Neural crest cell (in vitro differentiated cells): ENCODE measurements around the gene FGD3. TPM values are rescaled to one million over a fixed set of nuclear protein-coding genes. Genes with fewer than 3 reads are reported as not detected.

Experiments
- DNase-seq: peaks from one replicate; pipeline ENCODE4 v3.0.0; 2021; ENCODE audit warnings: low read depth, mixed read lengths, low spot score
- H3K27ac Mint-ChIP-seq: one replicate; pipeline ENCODE4 v1.8.0; 2021; ENCODE audit warnings: mild to moderate bottlenecking, mixed read lengths; ENCODE audit not compliant: unreplicated experiment
- H3K27me3 Mint-ChIP-seq: 2 replicates; pipeline ENCODE4 v1.8.0; 2021; ENCODE audit warnings: low read depth, mild to moderate bottlenecking, mixed read lengths
- H3K36me3 Mint-ChIP-seq: 2 replicates; pipeline ENCODE4 v1.8.0; 2021; ENCODE audit warnings: low read depth, mild to moderate bottlenecking, mixed read lengths
- H3K4me1 Mint-ChIP-seq: 2 replicates; pipeline ENCODE4 v1.8.0; 2021; ENCODE audit warnings: mixed read lengths
- H3K4me3 Mint-ChIP-seq: one replicate; pipeline ENCODE4 v1.8.0; 2021; ENCODE audit warnings: mild to moderate bottlenecking, mixed read lengths
- H3K9me3 Mint-ChIP-seq: 2 replicates; pipeline ENCODE4 v1.8.0; 2021; ENCODE audit warnings: mixed read lengths
- total RNA-seq: library from RNA; stranded (reverse); gene quantifications from 2 replicates; pipeline ENCODE4 v1.2.1, GENCODE V29; 2021
- TF ChIP-seq, protein P1 (sequence below): fragments of 200-600 bp; sonication (generic); conservative IDR thresholded peaks from 2 replicates; pipeline ENCODE4 v1.5.0; 2021; ENCODE audit warnings: antibody characterized with exemption, mild to moderate bottlenecking

The FGD3 gene
- total RNA-seq, 1 donor from 2014 or later: 4.1 TPM

GRCh38 chr9:93024986-93025630 lies 77.8 kb downstream of the FGD3 start:
- H3K27ac Mint-ChIP-seq: no peak overlapping the region
- no peaks in the 10 kb centered on the region for H3K27me3 Mint-ChIP-seq
- TF ChIP-seq, protein P1, sequence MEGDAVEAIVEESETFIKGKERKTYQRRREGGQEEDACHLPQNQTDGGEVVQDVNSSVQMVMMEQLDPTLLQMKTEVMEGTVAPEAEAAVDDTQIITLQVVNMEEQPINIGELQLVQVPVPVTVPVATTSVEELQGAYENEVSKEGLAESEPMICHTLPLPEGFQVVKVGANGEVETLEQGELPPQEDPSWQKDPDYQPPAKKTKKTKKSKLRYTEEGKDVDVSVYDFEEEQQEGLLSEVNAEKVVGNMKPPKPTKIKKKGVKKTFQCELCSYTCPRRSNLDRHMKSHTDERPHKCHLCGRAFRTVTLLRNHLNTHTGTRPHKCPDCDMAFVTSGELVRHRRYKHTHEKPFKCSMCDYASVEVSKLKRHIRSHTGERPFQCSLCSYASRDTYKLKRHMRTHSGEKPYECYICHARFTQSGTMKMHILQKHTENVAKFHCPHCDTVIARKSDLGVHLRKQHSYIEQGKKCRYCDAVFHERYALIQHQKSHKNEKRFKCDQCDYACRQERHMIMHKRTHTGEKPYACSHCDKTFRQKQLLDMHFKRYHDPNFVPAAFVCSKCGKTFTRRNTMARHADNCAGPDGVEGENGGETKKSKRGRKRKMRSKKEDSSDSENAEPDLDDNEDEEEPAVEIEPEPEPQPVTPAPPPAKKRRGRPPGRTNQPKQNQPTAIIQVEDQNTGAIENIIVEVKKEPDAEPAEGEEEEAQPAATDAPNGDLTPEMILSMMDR: no peak
- H3K4me3 Mint-ChIP-seq: no peak overlapping the region
- H3K36me3 Mint-ChIP-seq: no peaks in the 10 kb centered on the region
- DNase-seq: no peak
- no peaks in the 10 kb centered on the region for H3K9me3 Mint-ChIP-seq
- H3K4me1 Mint-ChIP-seq: no peaks in the 10 kb centered on the region

GRCh38 chr9:93025736-93026135 lies 78.4 kb downstream of the FGD3 start:
- peaks cover 1% of the 10 kb centered on the region for H3K36me3 Mint-ChIP-seq
- H3K9me3 Mint-ChIP-seq: peaks cover under 1% of the 10 kb centered on the region
- TF ChIP-seq, protein P1: no peak
- no peak for DNase-seq
- H3K4me1 Mint-ChIP-seq: no peaks in the 10 kb centered on the region
- no peak overlapping the region for H3K4me3 Mint-ChIP-seq
- H3K27me3 Mint-ChIP-seq: peaks cover 2% of the 10 kb centered on the region
- H3K27ac Mint-ChIP-seq: no peak overlapping the region

- TF ChIP-seq, protein P1: no peak
- H3K27me3 Mint-ChIP-seq: peaks cover 5% of the 10 kb centered on the region
- H3K36me3 Mint-ChIP-seq: peaks cover 3% of the 10 kb centered on the region
- no peak overlapping the region for H3K4me3 Mint-ChIP-seq
- no peak overlapping the region for H3K27ac Mint-ChIP-seq
- no peaks in the 10 kb centered on the region for H3K4me1 Mint-ChIP-seq
- peaks cover 3% of the 10 kb centered on the region for H3K9me3 Mint-ChIP-seq
- DNase-seq: no peak
Observed at GRCh38 chr9:93026640-93027039, 79.3 kb downstream of the FGD3 start.

- DNase-seq: no peak
- Mint-ChIP-seq H3K27ac (no peak overlapping the region), H3K36me3 (peaks cover 3% of the 10 kb centered on the region), H3K4me3 (no peak overlapping the region), H3K9me3 (peaks cover 3% of the 10 kb centered on the region), H3K4me1 (no peaks in the 10 kb centered on the region), H3K27me3 (peaks cover 5% of the 10 kb centered on the region)
- TF ChIP-seq, protein P1: no peak
Observed at GRCh38 chr9:93027750-93028149, 80.4 kb downstream of the FGD3 start.

DNA sequence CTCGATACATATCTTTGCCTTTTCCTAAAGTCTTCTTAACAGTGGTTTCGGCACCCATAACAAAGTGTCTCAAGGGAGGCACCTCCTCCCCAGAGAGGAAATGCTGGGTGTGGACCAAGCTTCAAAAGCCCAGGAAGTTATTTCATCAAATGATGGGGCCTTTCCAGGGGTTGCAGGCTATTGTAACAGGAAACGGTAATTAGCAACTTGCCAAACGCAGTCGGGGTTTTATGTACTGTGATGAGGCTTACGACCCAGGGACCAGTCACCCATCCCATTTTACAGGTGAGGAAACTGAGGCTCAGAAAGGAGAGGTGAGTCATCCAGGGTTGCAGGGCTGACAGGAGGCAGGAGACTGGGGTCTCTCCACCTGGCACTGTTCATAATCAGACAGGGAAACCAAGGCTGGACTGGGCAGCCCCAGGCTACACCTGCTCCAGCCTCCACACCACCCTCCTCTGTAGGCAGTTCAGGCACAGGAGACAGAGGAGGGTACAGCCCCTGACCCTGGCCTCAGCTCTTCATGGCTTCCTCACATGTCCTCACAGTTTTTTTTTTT lies 81.2 kb downstream of the FGD3 start:
- no peak overlapping the region for H3K27ac Mint-ChIP-seq

More for the DNA sequence above, 81.2 kb downstream of the FGD3 start:
- TF ChIP-seq, protein P1: no peak
- Mint-ChIP-seq H3K36me3 (peaks cover 3% of the 10 kb centered on the region), H3K9me3 (peaks cover 3% of the 10 kb centered on the region), H3K27me3 (peaks cover 5% of the 10 kb centered on the region), H3K4me3 (no peak overlapping the region), H3K4me1 (no peaks in the 10 kb centered on the region)
- DNase-seq: no peak
